Activated T-helper 1 cell treated with anti-CD3 and anti-CD28 coated beads, Interleukin-2, amount 50 U/mL, for 16 hours (primary cell): ENCODE data around the gene TRABD2B.

ENCODE experiments used
- DNase-seq, 2 donors: peaks; one replicate each; pipeline ENCODE4 v3.0.0-alpha.2; 2020; ENCODE audit warnings: low read depth in 1 of 2, low spot score in 1 of 2

The TRABD2B gene

GRCh38 chr1:47914218-47914938 is 82.8 kb downstream of the TRABD2B start:
- DNase-seq = no peak

- DNase-seq = no peak
These were observed 83.9 kb downstream of the TRABD2B start for GRCh38 chr1:47913225-47913823.

- no peak for DNase-seq
These were observed 84.4 kb downstream of the TRABD2B start for GRCh38 chr1:47912756-47913155.

GRCh38 chr1:47911892-47912291 is 85.3 kb downstream of the TRABD2B start:
- DNase-seq = no peak

GRCh38 chr1:47911424-47911823 is 85.8 kb downstream of the TRABD2B start:
- DNase-seq = no peak

- DNase-seq = no peak
These were observed 88.9 kb downstream of the TRABD2B start for GRCh38 chr1:47908258-47908657.

GRCh38 chr1:47907177-47907528 is 90.0 kb downstream of the TRABD2B start:
- no peak for DNase-seq

GRCh38 chr1:47906527-47907176 is 90.5 kb downstream of the TRABD2B start:
- no peak for DNase-seq

- no peak for DNase-seq
These were observed 91.2 kb downstream of the TRABD2B start for GRCh38 chr1:47906009-47906432.

- no peak for DNase-seq
These were observed 93.5 kb downstream of the TRABD2B start for GRCh38 chr1:47903723-47904122.

GRCh38 chr1:47901001-47901575 is 96.1 kb downstream of the TRABD2B start:
- no peak for DNase-seq

- no peak for DNase-seq
These were observed 98.9 kb downstream of the TRABD2B start for GRCh38 chr1:47898133-47898845.

GRCh38 chr1:47895279-47896125 is 101.7 kb downstream of the TRABD2B start:
- no peak for DNase-seq

- no peak for DNase-seq
These were observed 102.5 kb downstream of the TRABD2B start for GRCh38 chr1:47894410-47895278.

GRCh38 chr1:47893412-47893811 is 103.8 kb downstream of the TRABD2B start:
- DNase-seq = no peak

- no peak for DNase-seq
These were observed 106.4 kb downstream of the TRABD2B start for GRCh38 chr1:47890779-47891178.

- no peak for DNase-seq
These were observed 108.9 kb downstream of the TRABD2B start for GRCh38 chr1:47888294-47888629.

- DNase-seq = no peak
These were observed 109.5 kb downstream of the TRABD2B start for GRCh38 chr1:47887475-47888293.

- DNase-seq = no peak
These were observed 110.1 kb downstream of the TRABD2B start for GRCh38 chr1:47887060-47887459.
